Right ventricle myocardium inferior (tissue), 1 donor: Measurements from ENCODE around the gene SARM1. TPM values are rescaled to one million over a fixed set of nuclear protein-coding genes. Genes with fewer than 3 reads are reported as not detected.

ENCODE experiments used
- ATAC-seq: fragments of 200-7000 bp; cut with Tn5 transposase; one replicate; pipeline ENCODE4 v1.9.1; 2020; ENCODE audit warnings: mild to moderate bottlenecking, moderate library complexity
- DNase-seq: peaks from one replicate; pipeline ENCODE4 v3.0.0; 2021; ENCODE audit errors: missing footprints
- intact Hi-C: fragments of 100-400 bp; cut with DNase I; formaldehyde crosslinking; loops from one replicate; pipeline ENCODE4 v1.11.0; 2022
- long read RNA-seq: library from polyadenylated mRNA; unstranded; transcript quantifications from one replicate; pipeline ENCODE4 v2.0.0, GENCODE V29; 2021
- total RNA-seq: library from RNA; stranded (reverse); fragmentation: NEBNext Ultra II Directional; extraction: Animal tissue kit (Norgen Biotek cat#: 25700); gene quantifications from one replicate; pipeline ENCODE4 v1.2.1, GENCODE V29; 2021
- donor health status: DM: no; HTN: yes; CAD: no; lungs with severe emphysema.

SARM1 gene
- 6.2 TPM for total RNA-seq
- long read RNA-seq, full-length matches to known transcripts, result 2 of 9 reads
- long read RNA-seq, partial matches to known transcripts, result 2 of 9 reads
- long read RNA-seq, other reads (novel, unspliced or antisense), result 5 of 9 reads

- intact Hi-C loops, result no loop called here
- ATAC-seq (peak; percentile 89), DNase-seq (peak; percentile 94)
These were observed at the start of gene SARM1 for GRCh38 chr17:28371245-28372202. Gene SARM1, plus strand, starts transcription at chr17:28371694. Its CDS starts 339 bp downstream, at chr17:28372033.

GRCh38 chr17:28324267-28324745 lies 47.2 kb upstream of the SARM1 start:
- DNase-seq, result no peak
- intact Hi-C loops, result no loop called here
- ATAC-seq, result no peak

GRCh38 chr17:28324781-28325180 lies 46.7 kb upstream of the SARM1 start:
- ATAC-seq, result no peak
- intact Hi-C loops, result no loop called here

GRCh38 chr17:28325211-28325610 lies 46.3 kb upstream of the SARM1 start:
- no peak for DNase-seq
- no peak for ATAC-seq
- intact Hi-C loops, result no loop called here

More at GRCh38 chr17:28324781-28325180, 46.7 kb upstream of the SARM1 start:
- no peak for DNase-seq

DNA sequence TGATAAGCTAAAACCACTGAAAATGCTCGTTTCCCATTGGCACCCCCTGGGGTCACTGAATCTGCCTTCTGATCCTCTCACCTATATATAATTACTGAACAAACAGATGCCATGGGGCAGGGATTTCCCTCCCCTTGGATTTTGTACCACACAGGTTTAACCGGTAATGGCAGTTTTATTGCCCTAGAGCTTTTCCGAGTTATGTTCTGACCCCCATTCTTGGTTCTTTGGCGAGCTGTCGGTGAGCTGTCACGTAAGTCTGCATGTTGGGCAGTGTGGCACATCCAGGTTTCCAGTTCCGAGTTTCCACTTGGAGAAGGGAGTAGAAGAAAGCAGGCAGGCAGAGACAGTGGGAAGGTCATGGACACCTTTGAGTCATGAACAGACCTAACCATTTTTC lies 45.4 kb upstream of the SARM1 start:
- intact Hi-C loops, result no loop called here
- DNase-seq, result no peak
- ATAC-seq, result no peak

DNA sequence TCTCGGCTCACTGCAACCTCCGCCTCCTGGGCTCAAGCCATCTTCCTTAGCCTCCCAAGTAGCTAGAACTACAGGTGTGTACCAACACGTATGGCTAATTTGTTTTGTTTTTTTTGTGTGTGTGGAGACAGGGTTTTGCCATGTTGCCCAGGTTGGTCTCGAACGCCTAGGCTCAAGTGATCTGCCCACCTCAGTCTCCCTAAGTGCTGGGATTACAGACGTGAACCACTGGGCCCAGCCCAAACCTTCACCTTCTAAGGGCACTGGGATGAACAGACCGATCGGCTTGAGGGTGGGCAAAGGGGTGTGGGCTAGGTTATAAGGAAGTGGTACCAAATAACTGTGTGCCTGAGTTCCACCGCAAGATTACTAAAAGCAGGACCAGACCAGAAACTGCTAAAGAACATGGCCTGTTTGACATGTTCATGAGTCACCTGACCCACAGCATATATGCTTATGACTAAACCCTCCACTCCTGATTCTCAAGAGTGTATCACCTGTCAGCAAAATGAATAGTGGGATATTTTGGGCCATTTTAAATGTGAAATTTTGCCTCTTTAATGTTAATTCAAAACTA lies 44.4 kb upstream of the SARM1 start:
- DNase-seq, result no peak
- intact Hi-C loops, result no loop called here
- ATAC-seq, result no peak

DNA sequence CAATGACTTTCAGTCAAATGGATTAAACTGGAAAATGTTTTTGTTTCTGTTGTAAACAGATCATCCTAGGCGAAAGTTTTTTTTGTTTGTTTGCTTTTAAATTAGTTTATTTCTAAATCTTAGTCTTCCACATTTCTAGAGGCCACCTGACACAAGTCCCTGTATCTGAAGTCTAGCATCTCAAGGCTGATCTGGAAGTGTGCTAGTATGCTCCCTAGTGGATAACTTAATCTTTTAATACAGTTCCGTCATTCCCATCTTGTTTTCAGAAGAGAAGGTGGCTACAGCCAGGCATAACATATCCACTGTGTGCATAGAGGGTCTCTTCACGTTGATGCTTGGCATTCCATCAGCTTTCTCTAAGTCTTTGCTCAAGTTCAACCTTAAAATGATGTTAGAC lies 43.8 kb upstream of the SARM1 start:
- ATAC-seq (no peak), DNase-seq (no peak)
- intact Hi-C loops, result no loop called here

DNA sequence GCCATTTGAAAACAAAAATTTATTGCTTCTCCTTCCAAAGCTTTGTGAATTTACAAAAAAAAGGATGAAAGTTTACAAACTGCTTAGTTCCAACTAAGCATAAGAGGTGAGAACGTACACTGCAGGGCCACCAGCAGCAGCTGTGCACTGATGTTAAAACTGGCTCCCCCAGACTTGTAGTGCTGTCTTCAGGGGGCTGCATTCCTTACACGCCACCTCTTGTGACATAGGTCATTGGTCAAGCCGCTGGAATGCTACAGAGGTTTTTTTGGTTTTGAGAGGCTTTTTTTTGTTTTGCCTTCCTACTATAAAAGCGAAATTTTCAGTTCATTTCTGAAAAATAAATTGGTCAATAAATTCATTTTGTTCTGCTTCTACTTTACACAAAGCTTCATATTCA lies 43.2 kb upstream of the SARM1 start:
- DNase-seq (no peak), ATAC-seq (no peak)
- intact Hi-C loops, result no loop called here

DNA sequence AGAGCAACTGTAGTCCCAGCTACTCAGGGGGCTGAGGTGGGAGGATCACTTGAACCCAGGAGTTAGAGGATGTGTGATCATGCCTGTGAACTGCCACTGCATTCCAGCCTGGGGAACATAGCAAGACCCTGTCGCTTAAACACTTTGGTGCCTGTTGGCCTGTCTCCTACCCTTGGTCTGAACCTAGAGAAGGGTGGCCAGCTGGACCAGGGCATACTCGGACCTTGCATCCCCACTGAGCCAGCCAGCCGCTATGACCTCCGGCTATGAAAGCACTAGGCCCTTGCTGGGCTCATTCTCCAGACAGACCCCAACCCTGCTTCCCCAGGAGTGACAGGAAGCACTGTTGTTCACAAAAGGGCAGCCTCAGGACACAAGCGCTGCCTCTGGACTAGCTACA lies 40.8 kb upstream of the SARM1 start:
- ATAC-seq, result no peak
- DNase-seq, result no peak
- intact Hi-C loops, result no loop called here

DNA sequence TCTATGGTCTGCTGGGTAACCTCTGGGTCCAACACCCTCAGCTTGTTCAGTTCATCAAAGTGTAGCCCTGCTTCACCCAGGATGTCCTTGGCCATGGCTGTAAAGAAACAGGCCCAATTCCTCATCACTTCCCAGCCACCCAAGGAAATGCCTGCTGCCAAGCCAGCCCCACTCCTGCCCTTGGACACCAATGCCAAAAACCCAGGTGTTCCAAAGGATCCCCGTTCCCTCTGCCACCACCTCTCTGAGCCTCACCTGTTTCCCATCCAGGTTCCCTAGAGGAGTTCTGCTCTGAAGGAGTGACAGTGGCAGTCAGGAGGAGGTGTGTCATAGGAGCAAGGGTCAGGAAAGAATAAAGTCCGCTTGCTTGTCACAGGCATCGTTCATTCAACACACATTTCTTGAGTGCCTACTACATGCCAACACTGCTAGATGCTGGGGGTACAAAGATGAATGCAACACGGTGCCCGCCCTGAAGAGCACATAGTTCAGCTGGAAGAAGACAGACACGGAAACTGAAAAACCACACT lies 39.5 kb upstream of the SARM1 start:
- DNase-seq (no peak), ATAC-seq (no peak)
- intact Hi-C loops, result no loop called here

DNA sequence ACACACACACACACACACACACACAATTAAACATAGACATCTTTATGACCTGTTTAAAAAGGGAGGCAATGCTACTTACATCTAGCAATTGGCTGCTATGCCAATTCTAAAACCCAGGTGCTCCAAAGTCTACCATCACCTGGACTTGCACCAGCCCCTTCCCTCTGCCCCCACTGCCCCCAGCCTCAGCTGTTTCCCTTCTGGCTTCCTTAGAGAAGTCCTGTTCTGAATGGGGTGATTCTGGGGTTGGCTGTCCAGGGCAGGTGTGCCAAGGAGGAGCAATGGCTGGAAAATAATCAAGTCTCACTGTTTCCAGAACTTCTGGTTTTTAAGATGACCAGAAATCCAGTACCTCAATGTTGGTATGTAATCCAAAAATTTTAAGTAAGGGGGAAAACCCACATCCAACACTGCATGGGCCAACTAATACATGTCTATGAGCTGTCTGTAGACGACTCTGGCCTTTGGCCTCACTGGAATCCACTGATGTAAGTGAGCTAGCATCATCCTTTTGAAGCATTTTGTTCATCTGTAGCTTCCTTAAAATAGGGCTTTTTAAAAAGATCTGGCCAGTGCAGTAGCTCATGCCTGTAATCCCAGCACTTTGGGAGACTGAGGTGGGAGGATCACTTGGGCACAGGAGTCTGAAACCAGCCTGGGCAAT lies 38.3 kb upstream of the SARM1 start:
- DNase-seq (no peak), ATAC-seq (no peak)
- intact Hi-C loops, result no loop called here

- intact Hi-C loops, result loop anchor here (1.0 kb wide), 1 partner anchor 15 kb away; the partner anchor contains the start of gene TMEM97
- no peak for ATAC-seq
- DNase-seq, result no peak
These were observed 37.3 kb upstream of the SARM1 start for GRCh38 chr17:28334171-28334570.

DNA sequence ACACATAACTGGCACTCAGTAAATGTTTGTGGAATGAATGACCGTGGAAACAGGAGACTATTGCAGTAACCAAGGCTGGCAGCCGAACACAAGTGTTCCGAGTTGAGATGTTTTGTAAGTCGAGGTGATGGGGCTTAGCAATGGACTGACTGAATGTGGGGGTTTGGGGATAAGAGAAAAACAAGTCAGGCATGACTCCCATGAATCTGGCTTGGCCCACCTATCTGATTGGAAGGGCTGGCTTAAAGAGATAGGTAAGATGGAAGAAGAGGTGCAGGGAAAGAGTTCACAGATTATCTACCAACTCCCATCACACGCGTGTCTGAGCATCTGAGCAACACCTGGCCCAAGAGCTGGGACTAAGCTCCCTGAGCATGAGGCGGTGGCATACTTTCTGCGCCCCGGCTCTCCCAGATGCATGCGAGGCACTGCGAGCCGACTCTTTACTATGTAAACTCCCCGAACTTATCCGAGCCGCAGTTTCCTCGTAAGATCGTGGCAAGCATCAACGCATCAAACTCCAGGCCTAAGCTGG lies 36.8 kb upstream of the SARM1 start:
- intact Hi-C loops, result loop anchor here (1.0 to 5.0 kb wide), 3 partner anchors 15 to 618 kb away; partner anchors contain the start of genes NLK, PHF12 and TMEM97
- no peak for ATAC-seq
- no peak for DNase-seq

DNA sequence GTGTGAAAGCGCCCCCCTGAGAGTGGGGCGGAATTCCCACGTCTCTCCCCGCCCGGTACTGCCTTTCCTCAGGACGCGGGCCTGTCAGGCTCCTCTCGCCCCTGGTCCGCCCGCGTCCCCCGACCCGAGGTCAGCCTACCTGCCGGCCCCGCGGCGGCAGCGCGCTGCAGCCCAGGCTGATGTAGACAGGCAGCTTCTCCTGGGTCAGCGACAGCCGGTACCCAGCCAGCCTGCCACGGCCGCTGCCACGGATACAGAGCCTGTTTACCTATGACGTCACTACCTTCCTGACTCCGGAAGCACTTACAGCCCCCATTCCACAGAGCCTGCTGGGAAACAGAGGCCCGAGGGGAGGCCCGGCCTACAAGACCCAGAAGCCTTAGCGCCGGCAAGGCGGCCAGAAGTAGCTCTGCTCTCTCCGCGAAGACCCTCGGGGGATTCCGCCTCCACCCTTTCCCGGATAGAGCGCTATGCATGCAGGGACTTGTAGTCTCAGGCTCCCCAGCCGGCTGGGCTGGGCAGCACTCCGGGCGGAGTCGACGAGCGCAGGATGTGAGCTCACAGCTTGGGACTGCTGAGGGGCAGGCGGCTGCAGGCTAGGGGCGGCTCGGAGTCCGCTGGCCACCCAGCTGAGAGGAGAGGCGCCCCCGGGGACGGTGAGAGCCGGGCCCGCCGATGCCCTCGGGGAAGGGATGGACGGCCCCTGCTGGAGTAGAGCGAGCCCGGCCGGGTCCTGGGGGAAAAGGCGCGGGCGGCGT lies 36.1 kb upstream of the SARM1 start, which contains the start of the genes IFT20 and TNFAIP1:
TSS of gene IFT20 (minus strand) at position 272 of the 758 bp plus-strand sequence. CDS start 3,487 bp downstream, outside the sequence.
TSS of gene TNFAIP1 (plus strand) at position 561 of the 758 bp plus-strand sequence. CDS start 3,761 bp downstream, outside the sequence.
- ATAC-seq, result peak; percentile 99
- intact Hi-C loops, result loop anchor here (5.0 kb wide), 2 partner anchors 293 to 617 kb away; partner anchors contain the start of genes NLK and PHF12
- peak; percentile 99 for DNase-seq

DNA sequence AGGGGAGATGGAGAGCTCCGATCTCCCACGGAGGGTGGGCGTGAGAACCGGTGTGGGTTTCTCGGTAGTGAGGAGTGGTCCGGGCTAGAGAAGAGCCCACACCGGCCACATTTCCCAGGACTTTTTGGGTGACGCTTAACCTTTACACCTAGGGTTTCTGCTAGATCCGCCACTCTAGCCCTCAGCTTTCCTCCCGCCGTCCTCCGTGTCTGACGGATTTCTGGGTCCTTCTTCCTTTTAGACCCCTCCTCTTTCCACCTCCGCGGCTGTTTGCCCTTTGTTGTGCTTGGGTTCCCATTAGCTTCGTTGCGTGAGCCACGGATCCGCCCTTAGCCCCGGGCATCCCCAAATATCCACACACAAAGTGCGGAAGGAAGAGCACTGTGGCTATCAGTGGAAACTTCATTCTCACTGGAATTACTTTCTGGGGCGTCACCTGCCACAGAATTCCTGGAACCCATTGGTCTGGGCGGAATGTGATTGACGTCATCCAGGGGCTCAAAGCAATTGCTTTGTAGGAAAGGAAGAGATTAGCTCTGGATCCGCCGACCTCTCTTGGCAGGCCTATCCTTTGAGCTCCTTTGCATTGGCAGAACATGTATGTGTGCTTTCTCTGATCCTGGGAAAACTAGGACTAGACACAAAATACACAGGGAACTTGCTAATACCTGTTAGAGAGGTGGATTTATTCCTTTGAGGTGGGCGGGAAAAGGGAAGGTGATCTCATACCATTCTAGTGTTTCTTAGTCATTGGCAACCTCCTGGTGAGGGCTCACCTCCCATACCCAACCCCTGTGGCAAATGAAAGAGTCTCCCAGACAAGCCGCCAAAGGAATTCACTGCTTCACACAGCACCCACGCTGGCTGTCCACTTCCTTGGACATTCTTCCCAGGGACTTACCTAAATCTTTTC lies 35.3 kb upstream of the SARM1 start:
- intact Hi-C loops, result loop anchor here (2.0 to 5.0 kb wide), 3 partner anchors 21 to 616 kb away; partner anchors contain the start of genes NLK, PHF12 and POLDIP2
- DNase-seq (no peak), ATAC-seq (no peak)

- intact Hi-C loops, result loop anchor here (5.0 kb wide), 2 partner anchors 296 to 614 kb away; partner anchors contain the start of genes NLK and PHF12
- no peak for DNase-seq
These were observed 33.3 kb upstream of the SARM1 start for GRCh38 chr17:28338056-28338768.

More at GRCh38 chr17:28338056-28338768, 33.3 kb upstream of the SARM1 start:
- no peak for ATAC-seq
